Measurements from ENCODE around the gene RAB20.

DNA sequence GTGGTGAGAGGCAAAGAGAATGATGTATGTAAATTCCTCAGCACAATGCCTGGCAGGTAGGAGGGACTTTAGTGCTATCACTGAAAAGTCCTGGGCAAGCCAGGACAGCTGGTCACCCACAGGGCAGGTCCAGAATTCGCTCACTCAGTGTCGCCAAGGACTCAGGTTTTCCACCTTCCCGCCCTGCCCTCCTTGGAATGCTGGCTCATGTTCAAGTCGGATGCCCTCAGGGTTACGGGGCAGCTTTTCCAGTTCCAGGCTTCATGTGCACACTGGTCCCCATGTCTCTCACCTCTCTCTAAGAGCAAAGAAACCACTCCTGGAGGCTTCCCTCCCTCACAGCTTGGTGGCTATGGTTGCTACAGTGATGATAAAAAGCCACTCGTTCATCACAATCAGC, 29.1 kb upstream of the RAB20 start:
- TF ChIP-seq CTCF (conservative IDR thresholded peaks at IDR 0.05; ENCODE audit: low read length) (no peak), EZH2phosphoT487 (IDR thresholded peaks at IDR 0.05; ENCODE audit: borderline replicate concordance) (no peak)
